HL-60 (cell line): ENCODE results near the gene COMMD1.

Experiments used
- CTCF ChIP-seq: IDR thresholded peaks from one replicate; pipeline ENCODE4 v1.5.1; 2011; ENCODE audit warnings: low read length, control low read depth, inconsistent platforms; ENCODE audit not compliant: insufficient read depth
- POLR2AphosphoS5 ChIP-seq: IDR thresholded peaks from 2 replicates; pipeline ENCODE4 v1.6.1; 2012; ENCODE audit warnings: low read depth
- SPI1 ChIP-seq: IDR thresholded peaks from 2 replicates; pipeline ENCODE4 v1.6.1; 2012; ENCODE audit warnings: low read depth, mild to moderate bottlenecking, borderline replicate concordance

- TF ChIP-seq CTCF (no peak), SPI1 (no peak), POLR2AphosphoS5 (no peak)
These were observed 209.1 kb downstream of the COMMD1 start for GRCh38 chr2:62114564-62114963.
